GM12892 (cell line): ENCODE data around the gene ZBTB20.

Experiments
- POLR2A ChIP-seq: IDR thresholded peaks from 2 replicates; pipeline ENCODE4 v1.6.1; 2011; ENCODE audit warnings: low read depth, low read length, control low read depth
- POLR2AphosphoS5 ChIP-seq: IDR thresholded peaks from 2 replicates; pipeline ENCODE4 v1.6.1; 2011; ENCODE audit warnings: low read depth, low read length, control low read depth
- TAF1 ChIP-seq: IDR thresholded peaks from 2 replicates; pipeline ENCODE4 v1.6.1; 2011; ENCODE audit warnings: low read depth, mild to moderate bottlenecking, control low read depth, low read length, borderline replicate concordance

- TF ChIP-seq POLR2AphosphoS5 (no peak), POLR2A (no peak), TAF1 (no peak)
These were observed 244.4 kb downstream of the ZBTB20 start for GRCh38 chr3:114902691-114903101.
